ENCODE data around the gene SLC37A1.
A peak's percentile ranks its signal among the peaks of the same experiment; 100 is the strongest.
"Not testable (repeated sequence)": the region's sequence is repeated elsewhere in the genome, so short reads cannot be mapped to it uniquely, and the experiment has no call there.

The SLC37A1 gene

DNA sequence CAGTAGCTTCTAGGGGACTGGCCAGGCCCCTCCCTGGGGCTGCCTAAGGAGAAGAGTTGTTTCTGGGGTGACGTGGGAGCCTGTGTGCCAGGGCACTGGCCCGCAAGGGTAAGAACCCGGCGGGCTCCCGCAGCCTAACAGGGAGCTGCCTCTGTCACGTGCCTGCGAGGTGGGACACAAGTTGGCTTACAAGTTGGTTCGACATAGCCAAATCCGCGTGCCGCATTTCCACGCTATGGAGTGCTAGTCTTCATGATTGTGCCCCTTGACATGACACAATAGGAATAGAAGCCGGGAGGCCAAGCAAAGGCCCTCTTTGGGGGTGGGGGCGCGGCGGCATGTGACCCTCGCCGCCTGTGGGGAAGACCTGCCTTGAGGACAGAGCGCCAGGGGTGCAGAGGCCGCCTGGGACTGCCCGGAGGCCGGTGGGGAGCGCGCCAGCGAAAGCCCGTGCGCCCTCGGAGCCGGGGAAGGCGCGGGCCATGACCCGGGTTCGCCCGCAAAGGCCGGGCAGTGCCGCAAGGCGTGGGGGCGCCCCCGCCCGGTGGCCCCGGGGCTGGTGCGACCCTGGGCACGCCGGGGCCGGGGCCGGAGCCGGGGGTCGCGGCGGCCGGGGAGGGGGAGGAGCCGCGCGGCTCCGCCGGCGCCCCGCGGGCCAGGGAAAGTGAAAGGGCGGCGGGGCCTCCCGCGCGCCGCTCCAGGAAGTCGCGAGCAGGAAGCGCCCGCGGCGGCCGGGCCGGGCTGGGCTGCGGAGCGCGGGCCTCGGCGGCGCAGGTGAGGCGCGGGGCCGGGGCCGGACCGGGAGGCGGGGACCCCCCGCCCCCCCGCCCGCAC, at the start of gene SLC37A1:
TSS of gene SLC37A1 (plus strand) at position 702 of the 834 bp plus-strand sequence. CDS start 4,603 bp downstream, outside the sequence.
- peak; percentile 16 for DNase-seq (ENCODE audit: low read depth)

DNA sequence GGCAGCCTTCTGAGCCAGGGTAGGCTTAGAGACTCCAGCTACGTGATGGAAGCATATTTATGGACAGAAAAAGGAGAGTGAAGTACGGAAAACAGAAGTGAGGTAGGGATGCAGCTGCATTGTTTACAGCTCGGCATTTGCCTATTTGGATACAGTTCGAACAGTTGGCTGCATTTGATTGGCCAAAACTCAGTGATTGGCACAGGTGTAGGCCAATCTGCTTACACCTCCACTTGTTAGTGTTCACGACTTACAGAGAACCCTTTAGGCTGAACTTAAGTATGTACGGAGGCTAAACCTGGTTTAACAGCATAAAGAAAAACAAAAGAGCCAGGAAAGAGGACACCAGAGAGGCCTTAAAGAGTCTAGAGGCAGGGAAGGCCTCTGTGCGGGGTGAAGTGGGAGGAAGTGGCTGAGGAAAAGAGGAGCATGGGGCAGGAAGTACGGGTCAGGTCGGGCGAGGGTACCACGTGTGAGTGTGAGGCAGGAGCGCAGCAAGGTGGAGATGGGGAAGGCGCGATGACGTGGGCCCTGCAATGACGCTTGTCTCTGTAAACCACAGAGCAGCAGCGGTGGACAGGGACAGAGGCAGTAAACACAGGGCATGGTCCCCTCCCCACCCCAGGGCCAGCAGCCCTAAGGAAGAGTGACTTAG, 49.7 kb upstream of the SLC37A1 start:
- DNase-seq (ENCODE audit: low read depth): peak; percentile 41

DNA sequence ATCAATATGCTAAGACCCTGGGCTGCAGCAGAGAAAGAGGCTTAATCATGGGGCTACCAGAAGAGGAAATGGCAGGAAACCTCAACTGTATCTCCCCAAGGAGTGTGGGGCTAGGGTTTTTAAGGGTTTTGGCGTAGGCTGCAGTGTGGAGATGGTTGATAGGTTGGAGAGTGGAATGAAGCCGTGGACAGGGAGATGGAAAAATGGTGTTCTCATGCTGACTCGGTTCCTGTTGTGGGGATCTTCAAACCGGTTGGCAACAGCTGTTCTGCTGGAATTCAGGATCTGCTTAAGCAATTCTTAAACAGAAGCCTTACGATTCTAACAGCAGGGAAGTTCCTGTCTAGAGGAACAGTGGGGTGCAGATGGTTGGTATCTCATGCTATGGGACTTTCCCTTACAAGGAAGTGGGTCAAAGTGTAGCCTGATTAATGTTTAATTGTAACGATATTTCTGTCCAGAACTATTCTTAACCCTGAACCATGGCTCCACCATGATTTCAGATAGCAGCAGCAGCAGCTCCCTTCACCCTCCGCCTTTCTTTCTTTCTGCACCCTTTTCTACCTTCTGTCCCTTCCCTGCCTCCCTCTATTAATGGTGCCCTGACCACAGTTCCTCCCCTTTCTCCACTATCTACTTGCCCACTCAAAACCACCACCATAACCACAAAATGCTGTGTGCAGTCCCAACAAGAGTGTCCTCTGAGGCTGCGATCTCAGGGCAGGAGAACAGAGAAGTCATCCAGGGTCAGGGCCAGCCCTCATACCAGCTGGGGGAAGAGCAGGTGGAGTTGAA, 48.4 kb upstream of the SLC37A1 start:
- no peak for DNase-seq (ENCODE audit: low read depth)

DNA sequence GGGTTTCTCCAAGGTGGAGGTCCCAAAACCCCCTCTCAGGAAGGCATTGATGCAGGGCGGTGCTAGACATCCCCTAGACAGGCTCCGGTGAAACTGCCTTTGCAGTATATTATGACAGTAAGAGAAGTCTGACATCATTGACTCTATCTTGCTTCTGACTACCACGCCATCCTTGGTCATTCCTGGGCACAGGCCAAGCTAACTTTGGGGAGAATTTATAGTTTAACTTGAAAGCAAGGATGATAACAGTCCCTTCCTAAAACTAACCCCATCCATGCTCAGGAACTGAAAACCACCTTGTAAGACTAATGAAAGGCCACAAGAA, 47.9 kb upstream of the SLC37A1 start:
- DNase-seq (ENCODE audit: low read depth): no peak

DNA sequence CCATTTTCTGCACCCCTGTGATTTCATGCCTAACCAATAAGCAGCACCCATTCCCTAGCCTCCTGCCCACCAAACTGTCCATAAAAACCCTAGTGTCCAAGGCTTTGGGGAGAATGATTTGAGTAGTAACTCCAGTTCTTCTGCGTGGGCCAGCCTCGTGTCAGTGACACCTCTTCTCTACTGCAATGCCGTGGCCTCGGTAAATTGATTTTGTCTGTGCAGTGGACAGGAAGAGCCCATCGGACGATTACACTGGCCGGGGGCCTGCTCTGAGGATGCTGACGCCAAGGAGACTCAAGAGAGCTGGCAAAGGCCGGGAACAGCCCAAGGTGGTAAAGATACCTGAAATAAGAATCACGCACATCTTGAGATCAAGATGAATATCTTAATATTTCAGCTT, 47.0 kb upstream of the SLC37A1 start:
- no peak for DNase-seq (ENCODE audit: low read depth)

DNA sequence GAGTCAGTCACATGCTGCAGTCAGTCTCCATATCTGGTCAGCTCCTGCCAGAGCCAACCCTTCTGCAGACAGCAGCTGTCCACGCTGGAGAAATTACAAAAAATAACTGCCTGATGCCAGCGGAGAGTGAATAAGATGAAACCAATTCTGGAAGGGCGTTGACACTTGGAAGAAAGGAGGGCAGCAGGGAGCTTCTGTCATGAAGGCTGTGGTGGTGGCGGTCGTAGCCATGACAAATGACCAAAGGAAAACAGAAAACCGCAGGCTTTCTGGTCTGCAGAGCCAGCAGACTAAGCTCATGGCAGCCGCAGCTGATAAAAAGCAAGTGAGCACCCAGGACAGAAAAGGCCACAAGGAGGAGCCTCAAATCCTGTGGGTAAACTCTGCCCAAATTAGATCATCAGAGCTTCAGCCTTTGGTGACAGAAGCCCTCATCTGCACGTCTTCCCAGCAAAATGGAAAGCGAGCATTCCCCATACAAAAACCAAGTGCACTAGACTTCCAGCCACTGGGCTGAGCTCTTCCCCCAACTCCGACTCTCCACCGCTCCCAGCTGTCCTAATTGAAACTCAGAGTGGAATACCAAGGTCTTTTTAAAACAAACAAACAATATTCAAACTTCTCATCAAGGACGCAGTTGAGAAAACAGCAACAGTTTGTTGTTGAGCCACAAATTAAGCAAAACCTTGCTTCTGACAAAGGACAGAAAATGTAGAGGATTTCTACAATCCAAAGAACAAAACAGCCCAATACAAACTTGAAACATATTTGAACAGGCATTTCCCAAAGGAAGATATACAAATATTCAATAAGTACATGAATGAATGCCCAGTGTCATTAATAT, 46.3 kb upstream of the SLC37A1 start:
- DNase-seq (ENCODE audit: low read depth): peak; percentile 17

DNA sequence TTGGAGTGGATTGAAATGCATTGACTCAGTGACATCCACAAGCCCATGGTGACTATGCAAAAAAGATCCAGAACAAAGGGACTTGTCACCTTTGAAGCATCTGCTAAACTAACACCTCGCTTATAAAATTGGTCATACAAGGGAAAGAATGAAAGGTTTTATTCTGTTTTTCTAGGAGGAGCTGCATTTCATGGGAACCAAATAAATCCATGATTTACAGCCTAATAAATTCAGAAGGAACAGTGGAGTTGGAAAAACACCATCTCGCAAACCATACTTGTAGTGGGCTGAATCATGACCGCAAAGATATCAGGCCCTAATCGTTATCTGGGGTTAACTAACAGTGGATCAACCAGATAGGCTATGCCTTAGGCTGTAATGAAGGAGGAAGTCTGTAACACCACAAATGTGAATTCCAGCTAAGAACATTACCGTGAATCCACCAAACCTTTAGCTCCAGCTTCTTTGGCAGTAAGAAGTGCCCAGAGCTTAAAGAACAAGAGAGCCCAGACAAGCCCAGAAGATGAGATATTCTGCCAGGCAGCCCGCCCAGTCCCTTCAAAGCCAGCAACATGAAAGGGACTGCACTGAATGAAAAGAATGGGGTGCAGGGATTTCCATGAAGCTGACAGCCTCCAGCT, 45.0 kb upstream of the SLC37A1 start:
- DNase-seq (ENCODE audit: low read depth): no peak

DNA sequence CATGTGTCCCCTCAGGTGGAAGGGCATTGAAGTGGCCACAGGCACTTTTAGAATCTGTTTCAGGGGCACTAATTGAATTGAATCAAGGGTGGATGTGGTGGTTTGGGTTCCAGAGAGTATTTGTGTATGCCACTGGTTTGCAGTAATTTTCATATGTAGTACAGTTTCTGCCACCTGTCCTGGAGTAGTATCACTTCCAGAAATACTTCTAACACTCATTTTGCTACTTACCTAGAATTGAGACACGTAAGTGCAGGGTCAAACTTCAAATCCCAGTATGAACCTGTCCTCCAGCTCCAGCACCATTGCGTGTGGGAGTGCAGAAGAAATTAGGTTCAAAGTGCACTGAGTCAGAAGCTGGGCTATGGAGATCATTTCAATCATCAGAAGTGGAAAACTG, 44.4 kb upstream of the SLC37A1 start:
- no peak for DNase-seq (ENCODE audit: low read depth)

DNA sequence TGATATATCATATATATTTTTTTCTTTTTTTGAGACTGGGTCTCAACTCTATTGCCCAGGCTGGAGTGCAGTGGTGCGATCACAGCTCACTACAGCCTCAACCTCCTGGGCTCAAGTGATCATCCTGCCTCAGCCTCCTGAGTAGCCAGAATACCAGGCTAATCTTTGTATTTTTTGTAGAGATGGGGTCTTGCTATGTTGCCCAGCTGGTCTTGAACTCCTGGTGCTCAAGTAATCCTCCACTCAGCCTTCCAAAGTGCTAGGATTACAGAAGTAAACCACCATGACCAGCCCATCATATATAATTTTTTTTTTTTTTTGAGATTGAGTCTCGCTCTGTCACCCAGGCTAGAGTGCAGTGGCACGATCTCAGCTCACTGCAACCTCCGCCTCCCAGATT, 43.9 kb upstream of the SLC37A1 start:
- not testable (repeated sequence) for DNase-seq (ENCODE audit: low read depth)

DNA sequence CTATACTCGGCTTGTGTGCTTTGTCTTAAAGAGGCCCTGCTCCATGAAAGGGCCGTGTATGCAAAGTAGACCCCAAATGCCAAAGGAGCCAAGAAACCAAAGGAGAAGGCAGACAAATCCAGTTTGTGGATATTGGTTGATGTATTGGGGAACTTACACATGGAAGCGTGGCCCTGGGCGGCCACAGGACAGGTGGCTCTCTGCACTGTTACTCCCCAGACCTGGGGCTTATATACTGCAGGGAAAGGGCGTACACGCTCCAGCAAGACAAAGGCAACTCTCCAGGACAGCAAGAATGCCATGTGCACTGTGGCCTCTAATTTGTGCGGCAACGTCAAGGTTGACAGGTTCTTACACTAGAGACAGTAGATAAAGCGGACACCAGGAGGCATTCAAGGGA, 42.4 kb upstream of the SLC37A1 start:
- DNase-seq (ENCODE audit: low read depth): no peak

DNA sequence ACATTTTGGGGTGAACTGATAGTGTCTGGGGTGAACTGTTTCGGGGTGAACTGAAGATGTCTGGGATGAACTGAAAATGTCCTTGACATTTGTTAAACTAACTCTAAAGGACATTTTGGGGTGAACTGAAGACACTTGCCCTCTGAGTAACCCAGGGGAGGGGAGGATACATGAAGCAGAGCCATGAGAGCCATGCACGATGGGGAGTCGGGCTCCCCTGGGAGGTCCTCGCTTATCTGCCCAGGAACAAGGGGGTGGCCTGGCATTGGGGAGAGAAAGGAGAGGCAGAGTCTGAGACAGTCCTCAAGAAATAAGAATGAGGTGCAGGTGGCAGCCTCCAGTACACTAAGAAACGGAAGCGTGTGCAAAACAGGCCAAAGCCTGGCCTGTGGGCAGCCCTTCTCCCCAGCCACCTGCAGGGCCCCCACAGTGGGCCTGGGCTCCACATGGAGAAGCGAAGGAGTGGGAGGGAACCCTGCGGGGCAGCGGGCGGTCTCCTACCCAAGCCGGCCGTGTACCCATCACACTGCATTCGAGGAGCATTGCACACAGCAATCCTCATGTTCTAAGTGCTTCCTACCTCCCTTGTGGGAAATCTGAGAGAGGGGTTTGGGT, 41.8 kb upstream of the SLC37A1 start:
- no peak for DNase-seq (ENCODE audit: low read depth)

DNA sequence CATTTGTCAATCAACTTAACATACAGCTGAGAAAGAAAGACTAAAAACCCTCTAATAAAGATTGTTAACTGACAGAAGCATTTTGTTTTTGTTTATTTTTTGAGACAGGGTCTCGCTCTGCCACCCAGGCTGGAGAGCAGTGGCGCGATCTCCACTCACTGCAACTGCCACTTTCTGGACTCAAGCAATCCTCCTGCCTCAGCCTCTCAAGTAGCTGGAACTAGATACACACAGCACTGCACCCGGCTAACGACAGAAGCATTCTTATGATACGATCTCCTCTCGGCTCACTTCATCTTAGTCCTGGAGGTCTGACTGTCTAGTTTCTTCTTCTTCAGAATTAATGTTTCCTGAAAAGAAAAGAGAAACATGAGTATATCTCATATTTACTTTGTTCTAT, 41.1 kb upstream of the SLC37A1 start:
- no peak for DNase-seq (ENCODE audit: low read depth)

DNA sequence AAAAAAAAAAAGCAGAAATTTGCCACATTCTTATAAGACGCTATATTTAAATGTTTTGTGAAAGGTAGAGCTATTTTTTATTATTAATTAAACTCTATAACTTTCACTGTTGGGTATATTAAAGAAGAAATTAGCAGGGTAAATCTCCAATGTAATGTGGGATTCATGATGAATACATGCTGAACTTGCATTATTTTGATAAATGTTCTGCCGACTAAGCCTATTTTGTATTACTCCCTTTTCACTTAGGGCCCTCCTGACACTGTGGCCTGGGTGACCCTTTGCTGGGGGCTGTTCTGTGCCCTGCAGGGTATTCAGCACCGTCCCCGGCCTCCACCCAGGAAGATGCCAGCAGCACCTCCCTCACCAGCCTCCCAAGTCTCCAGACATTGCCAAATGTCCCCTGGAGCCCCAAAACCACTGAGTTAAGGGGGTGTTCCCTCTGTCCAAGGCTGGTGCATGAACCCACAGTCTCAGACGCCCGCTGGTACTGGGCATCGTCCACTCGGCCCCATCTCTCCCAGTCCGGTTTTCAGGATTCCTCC, 40.1 kb upstream of the SLC37A1 start:
- no peak for DNase-seq (ENCODE audit: low read depth)

DNA sequence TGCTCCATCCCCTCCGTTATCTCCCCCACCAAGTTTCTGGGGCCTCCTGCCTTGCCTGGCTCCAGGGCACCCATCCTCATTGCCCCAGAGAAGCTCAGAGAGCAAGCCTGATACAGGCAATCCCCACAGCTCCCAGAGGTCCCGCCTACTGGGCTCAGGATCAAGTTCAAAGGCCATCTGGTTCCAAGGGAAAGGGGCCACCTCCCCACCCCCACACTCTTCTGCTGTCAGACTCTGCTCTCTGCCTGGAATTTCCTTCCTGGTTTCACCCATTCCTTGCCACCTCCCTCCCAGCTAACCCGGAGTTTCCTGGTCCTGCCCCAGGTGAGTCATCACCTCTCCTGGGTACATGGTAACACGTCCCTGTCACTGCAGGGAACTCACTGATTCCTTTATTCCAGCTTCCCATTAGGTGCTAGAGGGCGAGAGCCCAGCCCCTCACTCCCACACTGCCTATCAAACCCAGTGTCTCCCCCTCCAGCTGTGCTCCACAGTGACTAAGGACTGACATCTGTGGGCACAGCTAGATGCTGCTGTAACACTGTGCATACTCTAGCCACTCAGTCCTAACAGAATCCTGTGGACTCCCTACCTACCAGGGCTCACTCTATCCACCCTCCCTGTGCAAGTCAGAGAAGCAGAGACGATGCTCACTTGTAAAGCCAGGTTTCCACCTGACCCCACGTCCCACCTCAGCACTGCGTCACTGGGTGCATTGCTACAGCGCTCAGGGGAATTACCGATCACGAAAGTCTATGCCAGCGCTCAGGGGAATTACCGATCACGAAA, 39.4 kb upstream of the SLC37A1 start:
- DNase-seq (ENCODE audit: low read depth): peak; percentile 43

DNA sequence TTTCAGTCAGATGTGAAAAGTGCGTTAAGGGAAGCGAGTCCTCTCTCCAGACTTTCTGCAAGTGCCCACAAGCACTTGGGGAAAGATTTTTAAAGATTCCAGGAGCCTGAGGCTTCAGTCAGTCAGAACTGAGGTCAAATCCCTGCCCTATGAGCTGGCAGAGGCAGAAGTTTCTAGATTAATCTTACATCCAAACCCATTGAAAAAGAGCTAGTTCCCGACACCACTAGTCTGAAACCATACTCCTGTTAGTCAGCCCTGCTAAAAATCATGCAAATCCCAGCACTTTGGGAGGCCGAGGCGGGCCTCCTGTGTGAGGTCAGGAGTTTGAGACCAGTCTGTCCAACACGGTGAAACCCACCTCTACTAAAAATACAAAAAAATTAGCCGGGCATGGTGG, 38.6 kb upstream of the SLC37A1 start:
- no peak for DNase-seq (ENCODE audit: low read depth)

DNA sequence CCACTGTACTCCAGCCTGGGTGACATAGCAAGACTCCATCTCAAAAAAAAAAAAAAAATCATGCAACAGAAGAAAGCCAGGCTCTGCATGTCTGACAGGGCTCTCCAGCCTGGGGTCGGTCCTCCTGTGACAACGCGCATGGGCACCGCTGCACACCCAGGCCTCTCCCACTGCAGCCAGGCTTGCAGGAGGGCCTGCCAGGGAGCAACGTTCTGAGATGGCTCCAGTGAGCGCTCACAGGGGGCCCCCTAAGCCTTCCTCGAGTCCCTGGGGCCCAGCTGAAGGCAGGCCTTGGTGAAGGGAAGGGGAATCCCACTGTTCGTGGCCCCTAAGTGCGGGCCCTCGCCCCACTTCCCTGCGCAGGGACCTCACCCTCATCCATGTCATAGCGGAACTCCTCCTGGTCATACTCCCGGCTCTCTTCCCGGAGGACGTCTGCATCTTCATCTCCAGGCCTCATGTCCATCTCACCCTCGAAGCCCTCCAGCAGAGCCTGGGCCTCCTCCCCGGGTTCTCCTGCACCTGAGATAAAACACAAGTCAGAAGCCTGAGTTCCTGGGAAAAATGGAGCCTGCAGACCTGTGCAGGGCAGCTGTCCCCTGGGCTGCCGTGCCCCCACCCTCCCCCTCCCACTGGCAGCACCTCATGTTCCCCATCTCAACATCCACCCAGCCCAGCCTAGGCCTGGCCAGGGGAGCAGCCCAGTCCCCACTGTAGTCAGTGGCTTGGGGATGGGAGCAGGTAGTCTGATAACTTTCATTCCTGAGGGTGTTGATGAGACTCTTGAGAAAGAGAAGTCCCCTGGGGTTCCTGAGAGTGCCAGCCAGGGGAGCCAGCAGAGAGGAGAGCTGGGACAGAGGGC, 37.9 kb upstream of the SLC37A1 start:
- no peak for DNase-seq (ENCODE audit: low read depth)

DNA sequence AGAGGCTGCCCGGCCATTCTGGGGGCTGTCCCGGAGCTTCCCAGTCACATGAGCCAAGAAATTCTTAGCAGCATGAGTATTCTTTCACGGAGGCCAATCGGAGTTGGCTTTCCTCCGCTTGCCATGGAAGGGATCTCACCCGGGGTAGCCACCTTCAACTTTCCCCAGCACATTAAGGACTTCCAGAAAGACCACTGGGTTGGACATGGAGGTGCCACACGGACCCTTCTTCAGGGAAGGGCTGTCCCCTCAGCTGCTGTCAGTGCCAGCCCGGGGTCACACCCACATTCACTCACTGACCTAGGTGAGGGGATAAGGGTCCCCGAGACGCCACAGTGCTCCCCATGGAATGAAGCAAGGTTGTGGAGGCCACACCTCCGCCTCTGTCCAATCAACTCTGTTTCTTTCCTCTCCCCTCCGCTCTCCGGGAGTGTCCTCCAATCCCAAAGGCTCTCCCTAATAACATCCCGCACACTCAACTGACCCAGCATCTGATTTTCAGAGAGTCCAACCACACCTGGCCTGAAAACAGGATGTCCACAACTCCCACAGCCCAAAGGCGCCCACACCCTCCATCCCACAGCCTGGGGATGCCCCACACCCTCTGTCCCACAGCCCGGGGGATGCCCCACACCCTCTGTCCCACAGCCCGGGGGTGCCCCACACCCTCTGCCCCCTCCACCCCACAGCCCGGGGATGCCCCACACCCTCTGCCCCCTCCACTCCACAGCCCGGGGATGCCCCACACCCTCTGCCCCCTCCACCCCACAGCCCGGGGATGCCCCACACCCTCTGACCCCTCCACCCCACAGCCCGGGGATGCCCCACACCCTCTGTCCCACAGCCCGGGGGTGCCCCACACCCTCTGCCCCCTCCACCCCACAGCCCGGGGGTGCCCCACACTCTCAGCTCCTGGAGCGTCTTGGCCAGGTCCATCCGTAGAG, 37.0 kb upstream of the SLC37A1 start:
- DNase-seq (ENCODE audit: low read depth): no peak

DNA sequence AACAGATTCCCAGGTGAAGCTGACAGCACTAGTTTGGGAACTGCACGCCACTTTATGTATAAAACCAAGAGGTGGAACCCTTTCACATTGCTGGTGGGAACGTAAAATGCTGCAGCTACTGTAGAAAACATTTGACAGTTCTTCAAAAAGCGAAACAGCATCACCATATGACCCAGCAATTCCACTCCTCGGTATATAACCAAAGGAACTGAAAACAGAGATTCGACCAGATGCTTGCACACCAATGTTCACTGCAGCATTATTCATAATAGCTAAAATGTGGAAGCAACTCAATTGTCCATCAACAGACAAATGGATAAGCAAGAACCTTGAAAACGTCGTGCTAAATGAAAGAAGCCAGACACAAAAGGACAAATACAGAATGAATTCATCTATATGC, 35.1 kb upstream of the SLC37A1 start:
- no peak for DNase-seq (ENCODE audit: low read depth)
